HG03196 (cell line): ENCODE data around the gene FZR1.
"Not testable (repeated sequence)": the region's sequence is repeated elsewhere in the genome, so short reads cannot be mapped to it uniquely, and the experiment has no call there.

ENCODE experiments used
- ATAC-seq: cut with Tn5 transposase; IDR thresholded peaks from one replicate; pipeline ENCODE4 v1.9.1; 2021; ENCODE audit not compliant: unreplicated experiment

The FZR1 gene

DNA sequence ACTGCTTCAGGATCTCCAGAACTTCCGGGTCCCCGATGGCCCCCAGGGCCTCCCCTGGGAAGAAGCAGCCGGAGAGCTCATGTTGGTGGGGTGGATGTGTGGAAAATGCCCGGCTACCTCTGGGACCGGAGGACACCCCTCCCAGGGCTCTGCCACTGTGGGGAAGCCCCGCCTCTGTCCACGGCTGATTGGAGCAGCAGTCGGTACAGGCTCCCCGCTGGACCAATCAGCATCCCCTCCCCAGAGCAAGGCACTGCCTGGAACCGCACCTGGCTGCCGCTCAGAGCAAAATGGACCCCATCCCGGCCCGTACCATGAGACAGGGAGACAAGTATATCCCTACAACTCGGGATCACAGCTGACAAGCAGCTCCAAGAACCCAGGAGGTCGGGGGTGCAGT lies 12.1 kb upstream of the FZR1 start:
- no peak for ATAC-seq

DNA sequence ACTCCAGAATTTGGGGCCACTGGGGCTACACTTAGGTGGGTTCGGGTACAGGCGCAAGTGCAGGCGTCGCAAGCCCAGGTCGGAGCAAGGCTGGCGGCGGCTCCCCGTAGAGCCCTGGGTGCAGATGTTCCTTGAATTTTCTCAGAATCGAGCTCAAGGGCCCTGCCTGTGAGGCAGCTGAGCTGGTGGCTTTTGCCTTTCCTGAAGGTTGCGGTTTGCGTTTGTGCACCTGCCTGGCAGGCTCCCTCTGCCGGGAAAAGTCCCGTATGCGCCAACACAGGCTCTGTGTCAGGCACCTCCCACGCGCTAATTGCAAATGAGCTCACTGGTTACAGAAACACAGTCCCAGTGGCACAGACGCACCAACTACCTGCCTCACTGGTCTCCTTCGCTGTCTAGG lies 11.6 kb upstream of the FZR1 start:
- ATAC-seq = no peak

GRCh38 chr19:3496392-3497273 lies 9.5 kb upstream of the FZR1 start:
- ATAC-seq = no peak

GRCh38 chr19:3497757-3498520 lies 8.2 kb upstream of the FZR1 start:
- no peak for ATAC-seq

GRCh38 chr19:3499738-3500428 lies 6.2 kb upstream of the FZR1 start:
- peak; percentile 6 for ATAC-seq

DNA sequence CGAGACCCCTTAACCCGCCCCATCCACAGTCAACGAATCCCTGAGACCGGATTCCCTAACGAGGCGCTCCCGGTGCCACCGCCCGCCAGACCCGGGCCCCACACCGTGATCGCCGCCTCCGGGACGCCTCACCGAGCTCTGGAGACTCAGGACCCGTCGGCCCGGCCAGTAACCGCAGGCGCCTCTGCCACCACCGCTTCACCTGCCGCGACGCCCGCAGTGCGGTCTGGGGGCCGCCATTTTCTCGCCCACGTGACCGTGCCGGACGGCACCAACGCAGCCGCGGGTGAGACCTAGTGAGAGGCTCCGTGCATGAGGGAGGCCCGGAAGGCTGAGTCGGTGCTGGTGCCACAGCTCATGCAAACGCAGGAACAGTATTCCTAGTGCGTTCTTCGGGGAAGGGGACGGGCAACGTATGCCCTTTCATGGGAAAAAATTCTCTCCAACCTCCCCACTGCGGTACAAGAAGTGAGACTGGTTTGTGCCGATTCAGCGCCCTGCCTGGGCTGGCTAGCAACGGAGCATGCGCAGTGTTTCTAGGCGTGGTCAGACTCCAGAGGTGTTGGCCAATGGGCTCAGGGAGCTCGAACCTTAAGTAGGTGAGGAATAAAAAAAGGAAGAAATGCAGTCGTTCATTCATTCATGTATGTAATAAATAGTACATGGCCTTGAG lies 5.5 kb upstream of the FZR1 start, which contains the start of gene DOHH:
TSS of gene DOHH (minus strand) at position 246 of the 673 bp plus-strand sequence. CDS start 3,860 bp downstream, outside the sequence.
- ATAC-seq = peak; percentile 82

- ATAC-seq = no peak
Observed at GRCh38 chr19:3501780-3502179, 4.3 kb upstream of the FZR1 start.

GRCh38 chr19:3503036-3503572 lies 3.0 kb upstream of the FZR1 start:
- ATAC-seq = no peak

GRCh38 chr19:3504735-3505134 lies 1.4 kb upstream of the FZR1 start:
- no peak for ATAC-seq

GRCh38 chr19:3506384-3507340 lies 551 bp downstream of the FZR1 start:
- no peak for ATAC-seq

- ATAC-seq = no peak
Observed at GRCh38 chr19:3507371-3508120, 1.4 kb downstream of the FZR1 start.

DNA sequence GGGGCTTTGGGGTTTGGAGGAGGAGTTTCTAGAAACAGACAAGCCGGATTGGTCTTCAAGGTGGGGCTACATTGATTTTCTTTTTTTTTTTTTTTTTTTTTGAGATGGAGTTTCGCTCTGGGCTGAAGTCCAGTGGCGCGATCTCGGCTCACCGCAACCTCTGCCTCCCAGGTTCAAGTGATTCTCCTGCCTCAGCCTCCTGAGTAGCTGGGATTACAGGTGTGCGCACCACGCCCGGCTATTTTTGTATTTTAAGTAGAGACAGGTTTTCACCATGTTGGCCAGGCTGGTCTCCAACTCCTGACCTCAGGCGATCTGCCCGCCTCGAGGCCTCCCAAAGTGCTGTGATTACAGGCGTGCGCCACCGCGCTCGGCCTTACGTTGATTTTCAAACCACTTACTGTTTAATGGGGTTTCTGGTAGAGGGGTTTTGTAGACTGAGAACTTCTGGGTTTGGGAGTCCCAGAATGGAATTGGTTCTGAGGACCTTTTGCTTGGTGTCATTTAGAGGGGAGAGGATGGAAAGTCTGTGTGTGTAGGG lies 2.1 kb downstream of the FZR1 start:
- not testable (repeated sequence) for ATAC-seq

- no peak for ATAC-seq
Observed at GRCh38 chr19:3508771-3509535, 2.8 kb downstream of the FZR1 start.

GRCh38 chr19:3509566-3509989 lies 3.5 kb downstream of the FZR1 start:
- no peak for ATAC-seq

GRCh38 chr19:3510727-3511126 lies 4.6 kb downstream of the FZR1 start:
- no peak for ATAC-seq

DNA sequence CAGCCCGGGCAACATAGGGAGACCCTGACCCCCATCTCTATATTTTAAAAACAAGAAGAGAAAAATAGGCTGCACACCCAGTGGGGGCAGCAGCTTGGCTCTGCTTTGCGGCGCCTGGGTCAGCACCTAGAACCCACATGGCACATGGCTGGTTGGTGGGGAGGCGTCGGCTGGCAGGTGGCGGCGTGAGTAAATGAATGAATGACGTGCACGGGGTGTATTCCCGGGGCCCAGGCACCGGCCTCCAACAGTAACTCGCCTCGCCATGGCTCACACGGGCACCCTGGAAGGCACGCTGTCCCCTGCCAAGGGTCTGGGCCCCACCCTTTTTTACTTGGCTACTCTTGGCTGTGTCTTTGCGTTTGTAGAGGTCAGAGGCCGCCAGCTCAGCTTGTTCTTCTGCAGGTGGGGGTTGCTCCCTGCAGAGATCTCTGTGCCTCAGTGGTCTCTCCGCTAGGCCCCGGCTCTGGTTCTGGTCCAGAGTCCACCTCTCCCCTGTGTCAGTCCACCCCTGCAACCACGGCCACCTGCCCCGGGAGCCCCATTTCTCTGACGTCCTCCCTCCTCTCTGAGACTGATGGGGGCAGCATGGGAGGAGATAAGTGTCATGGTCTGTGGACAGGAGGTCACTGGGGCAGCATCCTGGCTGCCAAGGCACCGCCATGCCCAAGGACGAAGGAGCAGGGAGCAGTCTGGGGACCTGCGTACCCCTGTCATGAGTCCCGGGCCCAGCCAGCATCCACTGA lies 5.6 kb downstream of the FZR1 start:
- ATAC-seq = no peak
